ENCODE results near the gene TMEM184A. TPM values are rescaled to one million over a fixed set of nuclear protein-coding genes. Genes with fewer than 3 reads are reported as not detected.

The TMEM184A gene
- total RNA-seq, 1 donor from 2014 or later = not detected

- Mint-ChIP-seq H3K36me3 (ENCODE audit: low read depth) (no peaks in the 10 kb centered on the region), H3K27me3 (ENCODE audit: low read depth) (no peaks in the 10 kb centered on the region), H3K27ac (ENCODE audit: unreplicated experiment) (no peak overlapping the region), H3K4me1 (no peaks in the 10 kb centered on the region), H3K4me3 (no peak overlapping the region), H3K9me3 (no peaks in the 10 kb centered on the region)
- DNase-seq (ENCODE audit: low read depth, low spot score) = no peak
- no peak for TF ChIP-seq CTCF (conservative IDR thresholded peaks at IDR 0.05)
Measured at GRCh38 chr7:1546909-1547776, 8.9 kb downstream of the TMEM184A start.

DNA sequence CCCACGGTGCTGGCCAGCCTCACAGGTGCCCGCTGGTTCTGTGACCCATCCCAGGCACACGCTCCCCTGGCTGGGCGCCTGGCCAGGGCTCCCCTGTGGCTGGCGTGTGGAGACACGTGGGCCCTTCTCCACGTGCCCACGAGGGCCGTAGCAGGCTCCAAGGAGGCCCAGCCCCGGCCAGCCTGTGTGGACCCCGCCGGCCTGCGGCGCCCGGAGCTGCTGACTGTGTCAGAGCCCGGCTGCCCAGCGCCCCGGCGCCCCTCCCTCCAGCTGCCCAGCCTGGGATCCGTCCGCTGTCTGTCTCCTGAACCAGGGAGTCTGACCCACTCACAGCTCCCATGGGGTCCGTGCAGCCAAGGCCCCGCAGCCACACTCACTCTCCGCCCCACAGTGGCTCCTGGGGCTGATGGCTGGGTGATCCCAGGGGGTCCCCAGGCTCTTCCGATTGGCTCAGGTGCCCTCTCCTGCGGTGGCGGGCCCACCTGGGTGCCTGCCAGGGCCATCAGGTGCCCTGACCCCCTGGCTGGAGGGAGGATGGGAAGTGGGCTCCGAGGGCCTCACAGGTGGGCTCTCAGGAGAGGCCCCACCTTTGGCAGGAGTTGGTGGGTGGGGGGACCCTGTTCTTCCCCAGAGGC is 9.6 kb downstream of the TMEM184A start:
- H3K27ac Mint-ChIP-seq (ENCODE audit: unreplicated experiment) = no peak overlapping the region
- no peaks in the 10 kb centered on the region for H3K9me3 Mint-ChIP-seq
- no peak for TF ChIP-seq CTCF (conservative IDR thresholded peaks at IDR 0.05)
- H3K4me3 Mint-ChIP-seq = no peak overlapping the region
- DNase-seq (ENCODE audit: low read depth, low spot score) = no peak
- H3K27me3 Mint-ChIP-seq (ENCODE audit: low read depth) = no peaks in the 10 kb centered on the region
- H3K36me3 Mint-ChIP-seq (ENCODE audit: low read depth) = no peaks in the 10 kb centered on the region
- H3K4me1 Mint-ChIP-seq = no peaks in the 10 kb centered on the region

- Mint-ChIP-seq H3K4me3 (no peak overlapping the region), H3K27ac (ENCODE audit: unreplicated experiment) (no peak overlapping the region), H3K4me1 (no peaks in the 10 kb centered on the region), H3K27me3 (ENCODE audit: low read depth) (no peaks in the 10 kb centered on the region), H3K9me3 (no peaks in the 10 kb centered on the region), H3K36me3 (ENCODE audit: low read depth) (no peaks in the 10 kb centered on the region)
- no peak for TF ChIP-seq CTCF (conservative IDR thresholded peaks at IDR 0.05)
- no peak for DNase-seq (ENCODE audit: low read depth, low spot score)
Measured at GRCh38 chr7:1545417-1546246, 10.4 kb downstream of the TMEM184A start.

DNA sequence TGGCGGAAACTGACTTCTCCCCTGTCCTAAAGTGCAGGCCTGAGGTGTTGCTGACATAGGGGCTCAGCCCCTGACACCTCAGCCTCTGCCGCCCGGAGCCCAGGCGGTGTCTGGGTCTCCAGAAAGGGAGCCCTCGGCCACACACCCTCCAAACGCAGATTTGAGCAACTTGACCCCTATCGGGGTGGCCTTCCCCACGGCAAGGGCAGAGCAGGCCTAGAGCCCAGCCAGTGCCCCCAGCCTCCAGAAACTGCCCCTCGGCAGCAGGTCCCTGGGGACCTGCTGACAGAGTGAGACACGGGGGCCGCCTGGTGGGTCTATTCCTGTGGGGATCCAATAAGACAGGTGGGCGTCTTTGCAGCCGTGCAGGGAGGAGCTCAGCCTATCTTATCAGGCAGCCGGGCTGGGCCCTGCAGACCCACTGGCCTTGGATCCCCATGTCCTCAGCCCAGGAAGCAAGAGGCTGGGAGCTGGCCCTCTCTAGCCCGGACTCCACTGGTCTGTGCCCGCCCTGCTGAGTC is 11.0 kb downstream of the TMEM184A start:
- no peaks in the 10 kb centered on the region for H3K27me3 Mint-ChIP-seq (ENCODE audit: low read depth)
- no peak for TF ChIP-seq CTCF (conservative IDR thresholded peaks at IDR 0.05)
- peak overlapping the region; percentile 19 for H3K27ac Mint-ChIP-seq (ENCODE audit: unreplicated experiment)
- H3K9me3 Mint-ChIP-seq = no peaks in the 10 kb centered on the region
- no peaks in the 10 kb centered on the region for H3K36me3 Mint-ChIP-seq (ENCODE audit: low read depth)
- H3K4me1 Mint-ChIP-seq = no peaks in the 10 kb centered on the region
- no peak overlapping the region for H3K4me3 Mint-ChIP-seq
- no peak for DNase-seq (ENCODE audit: low read depth, low spot score)

DNA sequence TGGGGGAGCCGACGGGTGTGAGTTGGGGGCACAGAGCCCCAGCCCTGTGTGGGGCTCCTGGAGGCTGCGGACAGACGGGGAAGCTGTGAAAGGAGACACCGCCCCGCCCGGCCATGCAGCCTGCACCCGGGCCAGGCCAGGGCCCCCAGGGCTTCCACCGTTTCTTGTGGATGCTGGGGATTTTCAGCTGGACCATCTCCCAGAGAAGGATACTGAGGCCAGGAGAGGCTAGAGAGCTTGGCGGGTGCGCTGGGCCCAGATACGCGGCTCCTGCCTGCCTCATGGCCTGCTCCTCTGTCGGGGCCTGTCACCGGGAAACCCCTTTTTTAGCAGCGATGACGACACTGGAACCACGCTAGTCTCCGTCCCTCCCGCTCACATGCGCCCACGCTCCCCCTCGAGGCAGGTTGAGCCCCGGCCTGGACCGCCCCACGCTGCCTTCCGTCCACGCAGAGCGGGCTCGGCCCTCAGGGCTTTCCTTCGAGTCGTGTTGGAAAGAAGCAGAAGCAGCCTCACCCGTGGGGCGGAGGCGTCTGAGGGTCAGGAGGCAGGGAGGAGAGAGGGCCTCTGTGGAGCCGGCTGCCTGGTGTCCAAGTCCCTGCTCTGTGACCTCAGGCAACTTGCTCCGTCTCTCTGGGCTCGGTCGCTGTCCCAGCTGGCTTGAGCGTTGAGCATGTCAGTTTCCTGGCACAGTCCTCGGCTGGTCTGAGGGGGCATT is 11.7 kb downstream of the TMEM184A start:
- no peak for TF ChIP-seq CTCF (conservative IDR thresholded peaks at IDR 0.05)
- no peak for DNase-seq (ENCODE audit: low read depth, low spot score)
- Mint-ChIP-seq H3K4me3 (no peak overlapping the region), H3K27ac (ENCODE audit: unreplicated experiment) (no peak overlapping the region), H3K4me1 (no peaks in the 10 kb centered on the region), H3K9me3 (no peaks in the 10 kb centered on the region), H3K27me3 (ENCODE audit: low read depth) (no peaks in the 10 kb centered on the region), H3K36me3 (ENCODE audit: low read depth) (no peaks in the 10 kb centered on the region)

Measured in neural crest cell (in vitro differentiated cells).